GM18505 (cell line): ENCODE results near the gene RCOR2.
A peak's percentile ranks its signal among the peaks of the same experiment; 100 is the strongest.
"Not testable (repeated sequence)": the region's sequence is repeated elsewhere in the genome, so short reads cannot be mapped to it uniquely, and the experiment has no call there.

Source experiments
- ATAC-seq: cut with Tn5 transposase; IDR thresholded peaks from one replicate; pipeline ENCODE4 v1.9.1; 2021; ENCODE audit not compliant: unreplicated experiment
- POLR2A ChIP-seq: IDR thresholded peaks from 4 replicates; pipeline ENCODE4 v1.6.1; 2011; ENCODE audit warnings: borderline replicate concordance; ENCODE audit not compliant: insufficient read depth, insufficient read length; ENCODE audit errors: extremely low read depth

The RCOR2 gene

GRCh38 chr11:63871962-63872799 lies 44.8 kb downstream of the RCOR2 start:
- peak; percentile 90 for ATAC-seq
- TF ChIP-seq POLR2A: no peak

GRCh38 chr11:63870351-63871140 lies 46.4 kb downstream of the RCOR2 start:
- ATAC-seq: no peak
- TF ChIP-seq POLR2A: no peak

GRCh38 chr11:63869683-63870082 lies 47.3 kb downstream of the RCOR2 start:
- no peak for ATAC-seq
- no peak for TF ChIP-seq POLR2A

- no peak for TF ChIP-seq POLR2A
- no peak for ATAC-seq
Observed at GRCh38 chr11:63869171-63869591, 47.8 kb downstream of the RCOR2 start.

GRCh38 chr11:63868399-63869064 lies 48.4 kb downstream of the RCOR2 start:
- no peak for ATAC-seq
- TF ChIP-seq POLR2A: no peak

GRCh38 chr11:63867511-63867910 lies 49.5 kb downstream of the RCOR2 start:
- ATAC-seq: no peak
- no peak for TF ChIP-seq POLR2A

GRCh38 chr11:63866211-63866610 lies 50.8 kb downstream of the RCOR2 start:
- no peak for TF ChIP-seq POLR2A
- no peak for ATAC-seq

GRCh38 chr11:63863620-63864019 lies 53.3 kb downstream of the RCOR2 start:
- not testable (repeated sequence) for ATAC-seq

GRCh38 chr11:63862923-63863322 lies 54.0 kb downstream of the RCOR2 start:
- TF ChIP-seq POLR2A: no peak
- no peak for ATAC-seq
